HCT116 (cell line): Measurements from ENCODE around the gene NOS1. TPM values are rescaled to one million over a fixed set of nuclear protein-coding genes. Genes with fewer than 3 reads are reported as not detected.

Source experiments
- ATAC-seq: fragments of 200-7000 bp; cut with Tn5 transposase; 2 replicates; pipeline ENCODE4 v1.9.1; 2020; ENCODE audit warnings: mild to moderate bottlenecking, moderate library complexity
- BruUV-seq: library from RNA; stranded (reverse); fragments of 400-500 nt; replicated peaks from 2 replicates; lab custom pipeline; 2021; lab: Mats Ljungman, UMichigan
- CTCF ChIA-PET: fragments of 300-600 bp; sonication (Branson Sonifier 250); formaldehyde crosslinking; loops from one replicate; lab custom pipeline; 2021; ENCODE audit warnings: antibody characterized with exemption; lab: Charles Lee
- POLR2A ChIA-PET: fragments of 300-600, 350-600 bp; sonication (Branson Sonifier 250); formaldehyde crosslinking; loops from one replicate; lab custom pipeline; 2021; ENCODE audit warnings: antibody characterized with exemption; lab: Charles Lee
- RAD21 ChIA-PET, 2 experiments: fragments of 300-600 bp; sonication (Branson Sonifier 250); formaldehyde crosslinking; loops; one replicate each; lab custom pipeline; 2023; ENCODE audit warnings: low total read pairs in 2 of 2; ENCODE audit not compliant: uncharacterized antibody in 2 of 2, unreplicated experiment in 2 of 2, low non-redundant PET in 1 of 2; lab: Charles Lee
- DNase-seq: peaks from one replicate; pipeline ENCODE4 v3.0.0-alpha.2; 2010; ENCODE audit warnings: low read depth, low spot score
- H2AFZ ChIP-seq: fragments of 200-600 bp; shearing (Covaris generic), sonication (generic); 2 replicates; pipeline ENCODE4 v1.6.1; 2017; ENCODE audit warnings: low read depth, mixed run types, mixed read lengths, antibody characterized with exemption, low read length; ENCODE audit not compliant: poor library complexity, severe bottlenecking
- H3K27ac ChIP-seq: 2 replicates; pipeline ENCODE4 v1.5.1; 2012; ENCODE audit warnings: low read depth, low read length
- H3K27me3 ChIP-seq: fragments of 200-600 bp; sonication (generic); 2 replicates; pipeline ENCODE4 v1.6.1; 2016; ENCODE audit warnings: mixed run types, low read length, mixed read lengths; ENCODE audit not compliant: insufficient read depth
- H3K36me3 ChIP-seq, 2 experiments: fragments of 200-500 bp in 1 of 2; fragments of 200-600 bp in 1 of 2; sonication (Bioruptor generic) in 1 of 2; sonication (generic) in 1 of 2; 2 replicates each; pipeline versions ENCODE4 v1.5.1 to v1.6.1; 2014 to 2016; ENCODE audit warnings: low read length in 2 of 2, inconsistent platforms in 1 of 2, mixed read lengths in 1 of 2, mixed run types in 1 of 2; ENCODE audit not compliant: insufficient read depth in 2 of 2, control insufficient read depth in 1 of 2
- H3K4me1 ChIP-seq, 2 experiments: fragments of 200-600 bp in 1 of 2; sonication (generic) in 1 of 2; 2 replicates each; pipeline versions ENCODE4 v1.5.1 to v1.6.1; 2012 to 2017; ENCODE audit warnings: low read length in 2 of 2, inconsistent platforms in 1 of 2, mild to moderate bottlenecking in 1 of 2, mixed read lengths in 1 of 2, mixed run types in 1 of 2, moderate library complexity in 1 of 2; ENCODE audit not compliant: insufficient read depth in 2 of 2, control insufficient read depth in 1 of 2
- H3K4me2 ChIP-seq: fragments of 200-600 bp; sonication (generic); 2 replicates; pipeline ENCODE4 v1.6.1; 2017; ENCODE audit warnings: mixed run types, low read length, mixed read lengths
- H3K4me3 ChIP-seq, 2 experiments: fragments of 200-600 bp in 1 of 2; sonication (generic) in 1 of 2; replicated peaks in 1 of 2; 2 replicates each; pipeline ENCODE4 v1.5.1; 2011 to 2016; ENCODE audit warnings: low read length in 2 of 2, control low read depth in 1 of 2, low read depth in 1 of 2, mild to moderate bottlenecking in 1 of 2, mixed read lengths in 1 of 2, mixed run types in 1 of 2
- H3K79me2 ChIP-seq: fragments of 200-600 bp; sonication (generic); 2 replicates; pipeline ENCODE4 v1.6.1; 2017; ENCODE audit warnings: mild to moderate bottlenecking, mixed run types, low read length, moderate library complexity, mixed read lengths; ENCODE audit not compliant: insufficient read depth
- H3K9ac ChIP-seq: fragments of 200-600 bp; sonication (generic); 2 replicates; pipeline ENCODE4 v1.6.1; 2016; ENCODE audit warnings: low read length, mixed read lengths
- H3K9me2 ChIP-seq: fragments of 200-600 bp; sonication (generic), shearing (Covaris generic); 2 replicates; pipeline ENCODE4 v1.6.1; 2017; ENCODE audit warnings: mixed run types, mild to moderate bottlenecking, moderate library complexity; ENCODE audit not compliant: insufficient read depth
- H3K9me3 ChIP-seq, 2 experiments: fragments of 200-500 bp in 1 of 2; fragments of 200-600 bp in 1 of 2; sonication (Bioruptor generic) in 1 of 2; sonication (generic) in 1 of 2; 2 replicates each; pipeline ENCODE4 v1.6.1; 2014 to 2017; ENCODE audit warnings: low read length in 2 of 2, mixed read lengths in 2 of 2, inconsistent platforms in 1 of 2, low read depth in 1 of 2, mild to moderate bottlenecking in 1 of 2, mixed run types in 1 of 2, moderate library complexity in 1 of 2; ENCODE audit not compliant: control insufficient read depth in 1 of 2, insufficient read depth in 1 of 2
- H4K20me1 ChIP-seq: fragments of 200-600 bp; sonication (generic), shearing (Covaris generic); 2 replicates; pipeline ENCODE4 v1.6.1; 2017; ENCODE audit warnings: mixed run types, mild to moderate bottlenecking, moderate library complexity; ENCODE audit not compliant: insufficient read depth
- ATF3 ChIP-seq: IDR thresholded peaks from 2 replicates; pipeline ENCODE4 v1.6.1; 2012
- CBX3 ChIP-seq: IDR thresholded peaks from 2 replicates; pipeline ENCODE4 v1.6.1; 2012; ENCODE audit warnings: low read depth
- CEBPB ChIP-seq: IDR thresholded peaks from 2 replicates; pipeline ENCODE4 v1.6.1; 2012; ENCODE audit warnings: low read depth
- EGR1 ChIP-seq: IDR thresholded peaks from 2 replicates; pipeline ENCODE4 v1.6.1; 2012; ENCODE audit warnings: low read depth
- ELF1 ChIP-seq: IDR thresholded peaks from 2 replicates; pipeline ENCODE4 v1.6.1; 2012; ENCODE audit warnings: low read depth, borderline replicate concordance
- EZH2 ChIP-seq: fragments of 200-600 bp; sonication (generic); IDR thresholded peaks from 2 replicates; pipeline ENCODE4 v1.6.1; 2017; ENCODE audit warnings: antibody characterized with exemption, mixed run types
- FOSL1 ChIP-seq: IDR thresholded peaks from 2 replicates; pipeline ENCODE4 v1.6.1; 2012; ENCODE audit warnings: low read depth
- JUND ChIP-seq: IDR thresholded peaks from 2 replicates; pipeline ENCODE4 v1.6.1; 2012
- MAX ChIP-seq: IDR thresholded peaks from 2 replicates; pipeline ENCODE4 v1.6.1; 2012
- POLR2A ChIP-seq: IDR thresholded peaks from 2 replicates; pipeline ENCODE4 v1.7.0; 2011; ENCODE audit warnings: borderline replicate concordance; ENCODE audit not compliant: insufficient read depth, insufficient read length; ENCODE audit errors: extremely low read depth
- POLR2AphosphoS5 ChIP-seq: IDR thresholded peaks from 2 replicates; pipeline ENCODE4 v1.6.1; 2011; ENCODE audit warnings: mild to moderate bottlenecking, low read depth, low read length, moderate library complexity
- SIN3A ChIP-seq: IDR thresholded peaks from 2 replicates; pipeline ENCODE4 v1.6.1; 2012; ENCODE audit warnings: low read depth
- SP1 ChIP-seq: IDR thresholded peaks from 2 replicates; pipeline ENCODE4 v1.6.1; 2012; ENCODE audit warnings: low read depth
- TCF7L2 ChIP-seq: IDR thresholded peaks from 2 replicates; pipeline ENCODE4 v1.7.0; 2011; ENCODE audit warnings: borderline replicate concordance, inconsistent platforms; ENCODE audit not compliant: insufficient read depth, insufficient read length; ENCODE audit errors: extremely low read depth
- ZFX ChIP-seq: fragments of 450-650 bp; IDR thresholded peaks from 2 replicates; pipeline ENCODE4 v1.6.1; 2017
- ZNF274 ChIP-seq: fragments of 200-500 bp; sonication (Bioruptor generic); IDR thresholded peaks from 2 replicates; pipeline ENCODE4 v1.6.1; 2014; ENCODE audit warnings: mild to moderate bottlenecking, low read depth, low read length, inconsistent platforms
- intact Hi-C: fragments of 100-400 bp; cut with micrococcal nuclease; formaldehyde crosslinking; loops from 2 replicates; pipeline ENCODE4 v1.10.0; 2022
- total RNA-seq: library from RNA; stranded (reverse); gene quantifications from one replicate; pipeline ENCODE4 v1.2.1, GENCODE V29; 2021; ENCODE audit not compliant: unreplicated experiment

Gene NOS1
- total RNA-seq, 1 experiment from 2014 or later: 0.22 TPM

- H3K4me1 ChIP-seq: no peaks in the 10 kb centered on the region
- H3K9ac ChIP-seq: no peak overlapping the region
- ChIA-PET POLR2A (no interaction called here), CTCF (no interaction called here), RAD21 (no interaction called here)
- H3K27ac ChIP-seq: no peak overlapping the region
- H3K79me2 ChIP-seq: no peaks in the 10 kb centered on the region
- no peaks in the 10 kb centered on the region for H4K20me1 ChIP-seq
- H3K9me3 ChIP-seq: no peaks in the 10 kb centered on the region
- H3K36me3 ChIP-seq: no peaks in the 10 kb centered on the region
- H3K4me2 ChIP-seq: no peak overlapping the region
- H3K4me3 ChIP-seq: no peak overlapping the region
- H2AFZ ChIP-seq: no peak overlapping the region
- TF ChIP-seq CEBPB (no peak), SIN3A (no peak), ZFX (no peak), POLR2AphosphoS5 (no peak), SP1 (no peak), EGR1 (no peak)
- no peak for DNase-seq
- H3K9me2 ChIP-seq: no peaks in the 10 kb centered on the region
- no TSS peak for BruUV-seq
- no peaks in the 10 kb centered on the region for H3K27me3 ChIP-seq
- no peak for ATAC-seq
- intact Hi-C loops: no loop called here
These were observed 81.3 kb downstream of the NOS1 start for GRCh38 chr12:117280019-117280680.

GRCh38 chr12:117279606-117280005 lies 81.8 kb downstream of the NOS1 start:
- DNase-seq (no peak), ATAC-seq (no peak)
- ChIA-PET POLR2A (no interaction called here), RAD21 (no interaction called here), CTCF (no interaction called here)
- no peaks in the 10 kb centered on the region for H3K9me3 ChIP-seq
- no peaks in the 10 kb centered on the region for H3K79me2 ChIP-seq
- no TSS peak for BruUV-seq
- no peak overlapping the region for H3K4me3 ChIP-seq
- H3K36me3 ChIP-seq: no peaks in the 10 kb centered on the region
- no peak overlapping the region for H2AFZ ChIP-seq
- H4K20me1 ChIP-seq: no peaks in the 10 kb centered on the region
- intact Hi-C loops: no loop called here
- H3K9ac ChIP-seq: no peak overlapping the region
- no peak for TF ChIP-seq EZH2
- no peak for TF ChIP-seq MAX
- no peak for TF ChIP-seq CBX3
- no peak for TF ChIP-seq ZNF274
- no peak for TF ChIP-seq JUND
- no peak for TF ChIP-seq ATF3
- no peak for TF ChIP-seq TCF7L2
- no peak for TF ChIP-seq ELF1
- TF ChIP-seq CEBPB: no peak
- TF ChIP-seq FOSL1: no peak
- TF ChIP-seq POLR2A: no peak
- TF ChIP-seq ZFX: no peak
- H3K4me2 ChIP-seq: no peak overlapping the region
- H3K27ac ChIP-seq: no peak overlapping the region
- no peaks in the 10 kb centered on the region for H3K4me1 ChIP-seq
- no peaks in the 10 kb centered on the region for H3K27me3 ChIP-seq
- no peaks in the 10 kb centered on the region for H3K9me2 ChIP-seq
